NB4 (cell line): ENCODE data around the gene CLPTM1.

Source experiments
- DNase-seq: peaks from one replicate; pipeline ENCODE4 v3.0.0; 2010; ENCODE audit warnings: low read depth
- H3K4me3 ChIP-seq: one replicate; pipeline ENCODE4 v1.5.1; 2011; ENCODE audit warnings: mild to moderate bottlenecking, low read depth, low read length, moderate library complexity
- CTCF ChIP-seq: IDR thresholded peaks from one replicate; pipeline ENCODE4 v1.5.1; 2012; ENCODE audit warnings: low read depth, low read length
- MAX ChIP-seq: IDR thresholded peaks from 2 replicates; pipeline ENCODE4 v1.6.1; 2011; ENCODE audit warnings: low read depth, low read length
- MYC ChIP-seq: IDR thresholded peaks from 2 replicates; pipeline ENCODE4 v1.6.1; 2011; ENCODE audit warnings: low read depth, low read length
- POLR2A ChIP-seq: IDR thresholded peaks from 2 replicates; pipeline ENCODE4 v1.6.1; 2011; ENCODE audit warnings: mild to moderate bottlenecking; ENCODE audit not compliant: insufficient read length; ENCODE audit errors: extremely low read depth

The CLPTM1 gene

GRCh38 chr19:45008552-45008951 lies 53.4 kb downstream of the CLPTM1 start:
- DNase-seq, result no peak
- no peak for TF ChIP-seq MAX
- TF ChIP-seq POLR2A, result no peak
- no peak for TF ChIP-seq MYC
- TF ChIP-seq CTCF, result no peak
- no peak overlapping the region for H3K4me3 ChIP-seq

- H3K4me3 ChIP-seq, result no peak overlapping the region
- no peak for DNase-seq
- TF ChIP-seq CTCF (no peak), MAX (no peak), POLR2A (no peak), MYC (no peak)
These were observed 54.6 kb downstream of the CLPTM1 start for GRCh38 chr19:45009625-45010255.

GRCh38 chr19:45010306-45010705 lies 55.1 kb downstream of the CLPTM1 start:
- TF ChIP-seq MAX, result no peak
- TF ChIP-seq CTCF, result no peak
- H3K4me3 ChIP-seq, result no peak overlapping the region
- no peak for DNase-seq

- H3K4me3 ChIP-seq, result no peak overlapping the region
- no peak for DNase-seq
- TF ChIP-seq CTCF, result no peak
- TF ChIP-seq MYC, result no peak
- TF ChIP-seq MAX, result no peak
- TF ChIP-seq POLR2A, result no peak
These were observed 56.8 kb downstream of the CLPTM1 start for GRCh38 chr19:45011959-45012358.

GRCh38 chr19:45016388-45017314 lies 61.5 kb downstream of the CLPTM1 start:
- TF ChIP-seq POLR2A (no peak), MYC (no peak), CTCF (peak; percentile 68)
- H3K4me3 ChIP-seq, result no peak overlapping the region
- peak; percentile 70 for DNase-seq
